ENCODE measurements around the gene POLRMT.

POLRMT gene

DNA sequence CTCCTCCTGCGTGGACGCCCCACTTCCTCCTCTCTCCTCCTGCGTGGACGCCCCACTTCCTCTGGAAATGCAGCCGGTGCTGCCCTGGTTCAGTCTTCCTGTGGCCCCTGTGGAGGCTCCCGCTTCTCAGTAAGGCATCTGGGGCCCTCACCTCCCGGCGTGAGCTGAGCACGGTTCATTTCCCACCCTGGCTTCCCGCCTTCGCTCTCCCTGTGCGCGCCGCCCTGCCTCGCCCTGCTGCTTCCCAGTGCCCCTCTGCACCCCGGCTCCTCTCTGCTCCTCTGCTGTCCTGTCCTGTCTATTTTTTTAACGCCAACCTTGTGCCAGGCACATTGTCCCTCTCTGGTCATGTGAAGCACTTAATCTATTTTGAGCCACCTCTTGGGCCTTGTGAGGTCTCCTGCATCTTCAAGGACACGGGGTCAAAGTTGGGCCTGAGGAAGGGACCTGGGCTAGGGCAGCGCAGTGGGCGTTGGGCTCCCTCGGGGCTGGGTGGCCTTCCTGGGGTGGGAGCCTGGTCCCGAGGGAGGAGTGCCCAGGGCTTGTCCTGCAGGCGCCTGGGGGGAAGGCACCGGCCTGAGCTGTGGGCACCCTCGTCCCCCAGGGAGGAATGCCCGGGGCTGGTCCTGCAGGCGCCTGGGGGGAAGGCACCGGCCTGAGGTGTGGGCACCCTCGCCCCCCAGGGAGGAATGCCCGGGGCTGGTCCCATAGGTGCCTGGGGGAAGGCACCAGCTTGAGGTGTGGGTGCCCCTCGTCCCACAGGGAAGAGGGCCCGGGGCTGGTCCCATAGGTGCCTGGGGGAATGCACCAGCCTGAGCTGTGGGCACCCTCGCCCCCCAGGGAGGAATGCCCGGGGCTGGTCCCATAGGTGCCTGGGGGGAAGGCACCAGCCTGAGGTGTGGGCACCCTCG, 30.7 kb downstream of the POLRMT start:
- H3K27me3 ChIP-seq (replicated peaks): no peaks in the 10 kb centered on the region
- no peak overlapping the region for H3K27ac ChIP-seq
- H3K36me3 ChIP-seq (replicated peaks): no peaks in the 10 kb centered on the region
- H3K4me3 ChIP-seq (ENCODE audit: low read depth, low read length): no peak overlapping the region
- TF ChIP-seq, protein P1, sequence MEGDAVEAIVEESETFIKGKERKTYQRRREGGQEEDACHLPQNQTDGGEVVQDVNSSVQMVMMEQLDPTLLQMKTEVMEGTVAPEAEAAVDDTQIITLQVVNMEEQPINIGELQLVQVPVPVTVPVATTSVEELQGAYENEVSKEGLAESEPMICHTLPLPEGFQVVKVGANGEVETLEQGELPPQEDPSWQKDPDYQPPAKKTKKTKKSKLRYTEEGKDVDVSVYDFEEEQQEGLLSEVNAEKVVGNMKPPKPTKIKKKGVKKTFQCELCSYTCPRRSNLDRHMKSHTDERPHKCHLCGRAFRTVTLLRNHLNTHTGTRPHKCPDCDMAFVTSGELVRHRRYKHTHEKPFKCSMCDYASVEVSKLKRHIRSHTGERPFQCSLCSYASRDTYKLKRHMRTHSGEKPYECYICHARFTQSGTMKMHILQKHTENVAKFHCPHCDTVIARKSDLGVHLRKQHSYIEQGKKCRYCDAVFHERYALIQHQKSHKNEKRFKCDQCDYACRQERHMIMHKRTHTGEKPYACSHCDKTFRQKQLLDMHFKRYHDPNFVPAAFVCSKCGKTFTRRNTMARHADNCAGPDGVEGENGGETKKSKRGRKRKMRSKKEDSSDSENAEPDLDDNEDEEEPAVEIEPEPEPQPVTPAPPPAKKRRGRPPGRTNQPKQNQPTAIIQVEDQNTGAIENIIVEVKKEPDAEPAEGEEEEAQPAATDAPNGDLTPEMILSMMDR (IDR thresholded peaks at IDR 0.05; ENCODE audit: low read depth, low read length, missing control alignments): no peak
- DNase-seq: no peak
- in situ Hi-C loops (cut with HindIII; ENCODE audit: low pct_ligation_motif_present, low sequenced_read_pairs): no loop called here

DNA sequence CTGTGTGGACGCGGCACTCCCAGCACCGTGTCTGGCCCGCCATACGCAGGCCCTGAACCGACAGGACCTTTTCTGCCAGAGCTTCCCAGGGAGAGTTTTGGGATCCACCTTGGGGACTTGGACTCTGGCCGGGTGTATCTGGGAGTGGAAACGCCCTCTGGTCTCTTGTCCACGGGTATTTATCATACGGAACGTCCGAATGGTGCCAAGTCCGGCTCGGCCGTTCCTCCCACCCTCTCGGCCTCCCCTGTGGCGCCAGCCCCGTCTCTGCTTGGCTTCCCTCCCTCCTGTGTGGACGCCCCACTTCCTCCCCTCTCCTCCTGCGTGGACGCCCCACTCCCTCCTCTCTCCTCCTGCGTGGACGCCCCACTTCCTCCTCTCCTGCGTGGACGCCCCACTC, 31.5 kb downstream of the POLRMT start:
- TF ChIP-seq, protein P1 (IDR thresholded peaks at IDR 0.05; ENCODE audit: low read depth, low read length, missing control alignments): no peak
- no peak overlapping the region for H3K27ac ChIP-seq
- no peaks in the 10 kb centered on the region for H3K36me3 ChIP-seq (replicated peaks)
- no peak for DNase-seq
- in situ Hi-C loops (cut with HindIII; ENCODE audit: low pct_ligation_motif_present, low sequenced_read_pairs): no loop called here
- no peak overlapping the region for H3K4me3 ChIP-seq (ENCODE audit: low read depth, low read length)
- no peaks in the 10 kb centered on the region for H3K27me3 ChIP-seq (replicated peaks)

DNA sequence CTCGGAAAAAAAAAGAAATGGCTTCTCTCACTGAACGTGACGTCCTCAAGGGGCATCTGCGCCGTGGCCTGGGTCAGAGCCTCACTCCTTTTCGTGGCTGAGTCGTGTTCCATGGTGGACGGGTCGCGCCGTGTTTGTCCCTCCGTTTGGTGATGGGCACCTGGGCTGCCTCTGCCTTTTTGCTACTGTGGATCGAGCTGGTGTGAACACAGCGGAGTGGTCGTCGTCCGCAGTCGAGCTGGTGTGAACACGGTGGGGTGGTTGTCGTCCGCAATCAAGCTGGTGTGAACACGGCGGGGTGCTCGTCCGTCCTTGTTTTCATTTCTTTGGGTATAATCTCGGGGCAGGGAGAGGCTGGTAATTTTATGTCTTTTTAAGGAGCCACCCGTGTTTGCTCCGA, 32.0 kb downstream of the POLRMT start:
- H3K4me3 ChIP-seq (ENCODE audit: low read depth, low read length): no peak overlapping the region
- in situ Hi-C loops (cut with HindIII; ENCODE audit: low pct_ligation_motif_present, low sequenced_read_pairs): no loop called here
- H3K27me3 ChIP-seq (replicated peaks): no peaks in the 10 kb centered on the region
- TF ChIP-seq, protein P1 (IDR thresholded peaks at IDR 0.05; ENCODE audit: low read depth, low read length, missing control alignments): no peak
- no peak overlapping the region for H3K27ac ChIP-seq
- DNase-seq: no peak
- H3K36me3 ChIP-seq (replicated peaks): no peaks in the 10 kb centered on the region

DNA sequence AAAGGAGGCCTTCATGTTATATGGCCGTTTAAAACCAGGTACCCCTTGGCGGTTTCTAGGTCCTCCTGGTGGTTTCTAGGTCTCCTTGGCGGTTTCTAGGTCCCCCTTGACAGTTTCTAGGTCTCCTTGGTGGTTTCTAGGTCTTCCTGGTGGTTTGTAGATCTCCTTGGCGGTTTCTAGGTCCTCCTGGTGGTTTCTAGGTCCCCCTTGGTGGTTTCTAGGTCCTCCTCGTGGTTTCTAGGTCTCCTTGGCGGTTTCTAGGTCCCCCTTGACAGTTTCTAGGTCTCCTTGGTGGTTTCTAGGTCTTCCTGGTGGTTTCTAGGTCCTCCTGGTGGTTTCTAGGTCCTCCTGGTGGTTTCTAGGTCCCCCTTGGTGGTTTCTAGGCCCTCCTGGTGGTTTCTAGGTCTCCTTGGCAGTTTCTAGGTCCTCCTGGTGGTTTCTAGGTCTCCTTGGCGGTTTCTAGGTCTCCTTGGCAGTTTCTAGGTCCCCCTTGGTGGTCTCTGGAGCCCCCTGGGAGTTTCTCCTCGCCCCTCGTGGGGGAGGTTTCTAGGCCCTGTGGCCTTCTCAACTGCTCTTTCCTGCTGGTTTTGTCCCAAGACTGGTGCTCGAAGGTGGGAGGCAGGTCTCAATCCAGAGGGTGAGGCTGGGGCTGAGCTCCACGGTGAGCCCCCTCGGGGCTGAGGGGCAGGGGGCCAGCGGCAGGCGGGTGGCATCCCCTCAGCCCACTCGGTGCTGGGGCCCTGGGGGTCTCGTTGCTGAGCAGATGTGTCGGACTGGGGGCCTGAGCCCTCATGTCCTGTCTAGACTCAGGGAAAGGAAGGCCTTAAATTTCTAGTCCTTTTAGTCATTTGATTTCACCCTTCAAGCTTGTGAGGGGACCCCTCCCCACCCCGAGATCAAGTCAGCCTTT, 35.7 kb downstream of the POLRMT start:
- Histone ChIP-seq H3K27me3 (replicated peaks) (no peaks in the 10 kb centered on the region), H3K36me3 (replicated peaks) (no peaks in the 10 kb centered on the region), H3K27ac (no peak overlapping the region), H3K4me3 (ENCODE audit: low read depth, low read length) (no peak overlapping the region)
- in situ Hi-C loops (cut with HindIII; ENCODE audit: low pct_ligation_motif_present, low sequenced_read_pairs): no loop called here
- no peak for DNase-seq
- TF ChIP-seq, protein P1 (IDR thresholded peaks at IDR 0.05; ENCODE audit: low read depth, low read length, missing control alignments): no peak

DNA sequence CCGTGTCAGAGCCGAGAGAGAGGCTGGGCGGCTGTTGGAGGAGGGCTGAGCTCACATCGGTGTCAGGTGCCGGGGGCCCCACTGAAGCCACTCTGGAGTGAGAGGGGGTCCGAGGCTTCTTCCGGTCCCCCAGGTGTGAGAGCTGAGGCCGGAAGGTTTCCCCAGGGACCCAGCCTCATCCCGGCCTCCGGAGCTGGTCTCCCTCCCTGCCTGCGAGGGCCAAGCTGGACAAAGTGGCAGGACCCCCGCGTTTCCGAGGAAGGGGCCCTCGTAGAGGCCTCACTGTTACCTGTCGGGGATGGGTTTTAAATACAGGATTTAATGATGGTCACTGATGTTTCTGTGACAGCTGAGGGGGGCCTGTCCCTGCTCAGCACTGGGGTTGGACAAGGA, 37.1 kb downstream of the POLRMT start:
- Histone ChIP-seq H3K27ac (no peak overlapping the region), H3K36me3 (replicated peaks) (no peaks in the 10 kb centered on the region), H3K27me3 (replicated peaks) (no peaks in the 10 kb centered on the region), H3K4me3 (ENCODE audit: low read depth, low read length) (no peak overlapping the region)
- DNase-seq: no peak
- in situ Hi-C loops (cut with HindIII; ENCODE audit: low pct_ligation_motif_present, low sequenced_read_pairs): no loop called here
- TF ChIP-seq, protein P1 (IDR thresholded peaks at IDR 0.05; ENCODE audit: low read depth, low read length, missing control alignments): no peak
